Activated effector memory CD4-positive, alpha-beta T cell treated with anti-CD3 and anti-CD28 coated beads, Interleukin-2, amount 50 U/mL, for 16 hours (primary cell): ENCODE results near the gene PHF2.
A peak's percentile ranks its signal among the peaks of the same experiment; 100 is the strongest.

Source experiments
- DNase-seq: peaks from one replicate; pipeline ENCODE4 v3.0.0-alpha.2; 2020

PHF2 gene

DNA sequence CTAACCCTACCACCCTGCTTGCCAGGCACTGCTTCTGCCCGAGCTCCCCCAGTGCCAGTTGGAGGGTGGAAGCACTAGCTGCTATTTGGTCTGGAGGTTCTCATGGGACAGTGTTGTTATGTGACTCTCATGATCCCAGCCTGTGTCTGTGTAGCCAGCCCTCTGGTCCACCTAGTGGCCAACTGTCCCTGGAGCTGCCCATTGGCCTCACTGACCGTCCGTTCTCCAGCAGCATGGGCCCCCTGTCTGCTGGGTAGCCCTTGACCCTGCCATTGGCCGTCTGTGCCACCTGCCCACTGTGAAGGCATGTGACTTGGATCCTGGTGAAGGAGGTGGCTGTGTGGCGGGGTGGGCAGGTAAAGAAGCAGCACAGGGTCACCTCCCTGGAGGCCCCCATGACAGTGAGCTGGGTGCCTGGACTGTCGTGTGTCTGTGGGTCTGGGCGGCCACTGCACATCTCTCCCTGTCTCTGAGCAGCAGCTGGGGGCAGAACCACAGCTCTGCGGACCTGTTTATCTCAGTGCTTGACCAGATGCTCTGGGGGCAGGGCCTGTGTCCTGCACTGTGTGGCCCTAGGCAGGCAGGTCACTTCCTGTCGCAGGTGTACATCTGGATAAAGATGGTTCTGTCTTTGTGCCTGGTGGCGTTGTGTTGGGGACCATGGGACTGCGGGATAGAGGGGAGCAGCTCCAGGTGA lies 11.4 kb downstream of the PHF2 start:
- peak; percentile 50 for DNase-seq

DNA sequence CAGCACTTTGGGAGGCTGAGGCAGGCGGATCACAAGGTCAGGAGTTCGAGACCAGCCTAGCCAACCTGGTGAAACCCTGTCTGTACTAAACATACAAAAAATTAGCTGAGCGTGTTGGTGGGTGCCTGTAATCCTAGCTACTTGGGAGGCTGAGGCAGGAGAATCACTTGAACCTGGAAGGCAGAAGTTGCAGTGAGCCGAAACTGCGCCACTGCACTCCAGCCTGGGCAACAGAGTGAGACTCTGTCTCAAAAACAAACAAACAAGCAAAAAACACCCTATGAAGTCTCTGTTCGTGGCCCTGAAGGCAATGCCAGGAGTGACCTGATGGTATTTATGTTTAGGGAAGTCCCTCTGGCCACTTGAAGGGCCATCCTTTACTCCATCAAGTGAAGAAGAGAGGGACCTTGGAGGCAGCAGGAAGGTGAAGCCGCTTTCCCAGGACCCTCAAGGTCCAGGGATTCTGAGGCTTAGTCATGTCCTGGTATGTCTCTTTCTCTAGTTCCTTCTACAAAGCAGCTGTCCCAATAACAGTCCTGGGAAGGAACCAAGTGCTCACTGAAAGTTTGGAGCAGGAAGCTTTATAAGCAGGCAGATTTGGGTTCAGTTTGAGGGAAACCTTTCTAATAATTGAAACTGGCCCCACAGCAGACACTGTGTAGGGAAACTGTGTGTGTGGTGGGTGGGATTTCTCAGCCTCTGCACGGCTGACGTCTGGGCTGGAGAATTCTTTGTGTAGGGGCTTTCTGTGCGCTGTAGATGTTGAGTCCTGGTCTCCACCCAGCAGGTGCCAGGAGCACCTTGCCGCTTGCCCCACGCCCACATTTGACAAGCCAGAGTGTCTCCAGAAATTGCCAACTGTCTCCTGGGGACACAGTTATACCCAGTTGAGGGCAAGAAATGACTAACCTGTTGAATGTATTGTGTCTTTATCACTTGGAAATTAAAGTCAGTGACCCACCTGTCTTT lies 12.5 kb downstream of the PHF2 start:
- peak; percentile 52 for DNase-seq

GRCh38 chr9:93589688-93590087 lies 13.3 kb downstream of the PHF2 start:
- DNase-seq = peak; percentile 55

DNA sequence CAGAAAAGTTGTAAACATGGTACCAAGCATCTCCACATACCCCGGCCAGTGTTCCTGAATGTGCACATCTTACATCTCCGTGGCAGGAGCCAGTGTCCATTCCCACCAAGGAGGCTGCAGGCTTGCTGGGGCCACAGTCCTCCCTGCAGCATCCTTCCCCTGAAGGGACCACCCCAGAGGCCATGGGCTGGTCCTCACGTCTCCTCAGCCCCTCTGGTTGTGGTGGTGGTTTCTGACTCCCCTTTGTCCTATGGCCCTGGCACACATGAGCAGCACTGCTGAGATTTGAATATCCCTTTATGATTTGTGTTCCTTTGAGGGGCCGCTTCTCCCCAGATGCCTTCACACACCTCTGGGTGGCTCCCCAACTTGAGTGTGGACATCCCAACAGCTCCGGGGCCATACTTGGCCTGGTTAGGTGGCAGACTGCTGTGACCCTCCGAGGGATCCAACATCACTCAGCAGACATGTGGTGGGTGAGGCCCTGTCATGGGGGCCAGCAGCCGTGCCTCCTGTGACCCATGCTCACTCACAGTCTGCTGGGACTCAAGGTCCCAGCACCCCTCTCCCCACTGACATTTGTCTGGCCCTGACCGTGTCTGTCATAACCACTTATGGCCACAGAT lies 14.3 kb downstream of the PHF2 start:
- peak; percentile 48 for DNase-seq

GRCh38 chr9:93591301-93592007 lies 15.1 kb downstream of the PHF2 start:
- DNase-seq = peak; percentile 41

DNA sequence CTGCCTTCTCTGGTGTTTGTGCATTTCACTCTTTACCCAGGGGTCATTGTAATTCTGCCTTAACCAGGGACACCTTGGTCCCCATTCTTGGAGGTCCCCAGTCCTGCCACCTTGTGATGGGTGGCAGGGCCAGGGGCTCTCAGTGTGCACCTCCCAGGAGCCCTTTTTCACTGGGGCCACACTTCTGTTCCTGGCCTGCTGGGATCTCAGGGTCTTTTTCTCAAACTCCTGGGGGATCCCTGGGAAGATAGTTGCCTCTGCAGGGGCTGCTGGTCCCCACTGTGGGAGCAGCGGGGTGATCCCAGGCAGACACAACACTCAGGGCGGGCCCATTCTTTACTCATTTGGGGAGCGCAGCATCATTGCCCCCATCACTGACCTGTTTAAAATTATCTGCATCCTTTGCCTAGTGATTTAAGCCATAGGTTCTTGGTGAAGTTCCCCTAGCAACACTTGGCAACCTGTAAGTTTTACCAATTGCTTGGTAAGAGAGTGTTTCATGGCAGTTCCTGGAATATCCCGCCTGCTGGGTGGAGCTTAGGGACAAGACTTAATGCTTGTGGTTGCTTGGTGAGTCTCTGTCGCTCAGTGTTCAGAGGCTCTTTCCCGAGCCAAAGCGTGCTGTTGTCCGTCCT lies 15.7 kb downstream of the PHF2 start:
- DNase-seq = no peak

- DNase-seq = no peak
These were observed 16.2 kb downstream of the PHF2 start for GRCh38 chr9:93592643-93593021.

DNA sequence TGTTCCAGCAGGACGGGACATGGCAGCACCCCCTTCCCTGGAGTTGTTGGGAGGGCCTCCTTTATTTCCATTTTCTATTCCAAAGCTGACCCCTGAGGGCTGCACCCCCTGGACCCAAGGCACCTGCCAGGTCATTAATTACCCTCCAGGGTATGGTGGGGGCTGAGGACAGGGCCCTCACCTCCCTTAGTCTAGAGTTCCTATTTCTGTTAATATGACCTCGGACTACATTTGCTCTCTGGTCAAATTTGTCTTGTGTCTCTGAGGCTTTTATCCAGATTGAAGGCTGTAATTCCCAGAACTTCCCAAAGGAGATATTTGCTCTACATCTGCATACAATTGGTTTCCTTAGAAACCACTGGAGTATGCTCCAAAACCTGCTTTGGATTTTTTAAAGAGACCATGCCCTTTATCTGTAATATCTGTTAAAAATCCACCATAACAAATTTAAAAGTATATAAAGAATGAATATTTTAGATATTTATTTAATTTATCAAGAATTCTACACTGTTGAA lies 16.8 kb downstream of the PHF2 start:
- DNase-seq = no peak

- DNase-seq = no peak
These were observed 17.8 kb downstream of the PHF2 start for GRCh38 chr9:93594041-93594756.

DNA sequence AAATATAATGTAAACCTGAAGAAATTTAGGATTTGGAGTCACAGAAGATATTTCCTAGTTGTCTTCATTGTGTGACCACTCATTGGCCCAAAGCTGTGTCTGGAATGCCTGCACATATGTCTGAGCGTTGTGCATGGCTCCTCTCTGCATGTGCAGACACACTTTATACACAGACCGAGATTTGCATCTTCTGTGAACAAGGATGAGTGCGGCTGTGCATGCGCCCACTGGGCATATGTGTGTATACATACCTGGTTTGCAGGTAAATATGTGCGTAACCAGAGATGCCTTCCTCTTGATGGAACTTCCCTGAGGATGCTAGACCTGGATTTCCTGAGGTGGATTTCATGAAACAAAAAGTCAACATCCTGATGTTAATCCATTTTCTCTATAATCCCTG lies 19.1 kb downstream of the PHF2 start:
- no peak for DNase-seq

DNA sequence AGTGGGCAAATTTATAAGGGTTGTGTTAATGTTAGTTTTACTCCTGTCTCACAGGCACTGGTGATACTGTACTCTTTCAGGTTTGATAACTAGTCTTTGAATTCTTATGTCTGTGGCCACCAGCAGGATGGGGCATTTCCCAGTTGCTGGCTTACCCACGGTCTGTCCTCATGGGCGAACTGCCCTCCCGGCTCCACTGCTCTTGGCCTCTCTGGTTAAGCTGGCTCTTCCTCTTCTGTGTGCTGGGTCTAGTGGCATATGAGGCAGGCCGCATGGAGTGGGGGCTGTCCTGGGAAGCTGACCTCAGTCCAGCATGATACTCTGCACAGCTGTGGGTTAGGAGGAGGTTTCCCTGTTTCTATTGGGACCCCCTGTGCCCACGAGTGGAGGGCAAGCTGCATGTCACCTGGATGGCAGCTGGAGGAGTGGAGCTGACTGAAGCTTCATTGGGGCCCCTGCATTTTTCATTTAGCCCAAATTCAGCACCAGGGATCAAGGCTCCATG lies 19.5 kb downstream of the PHF2 start:
- no peak for DNase-seq

GRCh38 chr9:93596399-93596798 lies 20.0 kb downstream of the PHF2 start:
- peak; percentile 51 for DNase-seq

GRCh38 chr9:93597142-93597706 lies 20.8 kb downstream of the PHF2 start:
- peak; percentile 43 for DNase-seq

DNA sequence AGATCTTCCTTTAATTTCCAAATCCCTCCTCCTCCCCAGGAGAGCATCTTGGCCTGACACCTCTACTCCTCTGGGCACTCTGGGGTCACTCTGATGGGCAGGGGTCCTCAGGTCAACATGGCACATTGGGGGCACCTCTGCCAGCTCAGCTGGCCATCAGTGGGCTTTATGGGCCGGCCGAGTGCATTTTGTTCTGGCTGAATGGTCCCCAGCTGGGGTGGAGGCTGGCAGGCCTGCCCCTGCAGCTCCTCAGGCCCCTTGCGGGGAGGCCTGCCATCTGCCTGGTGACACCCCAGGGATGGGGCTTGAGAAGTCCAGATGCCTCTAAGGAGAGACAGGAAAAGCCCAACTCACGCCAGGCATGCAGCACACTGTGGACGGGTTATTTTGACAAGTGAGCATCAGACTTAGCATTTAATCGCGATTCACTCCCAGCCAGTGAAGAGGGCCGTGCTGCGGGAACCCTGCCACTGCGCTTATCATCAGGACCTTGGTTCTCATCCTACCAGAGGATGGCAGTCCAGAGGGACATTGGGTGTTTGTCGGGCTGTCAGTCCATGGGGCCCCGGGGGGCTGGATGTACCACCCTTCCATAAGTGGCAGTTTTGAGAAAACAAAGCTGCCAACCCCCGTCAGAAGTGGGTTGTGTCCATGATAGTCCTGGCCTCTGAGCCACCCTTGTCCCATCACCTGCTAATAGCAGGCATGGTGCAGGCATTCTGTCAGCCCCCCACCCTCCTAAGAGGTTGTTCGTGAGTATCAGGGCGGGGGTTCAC lies 21.7 kb downstream of the PHF2 start:
- peak; percentile 50 for DNase-seq

DNA sequence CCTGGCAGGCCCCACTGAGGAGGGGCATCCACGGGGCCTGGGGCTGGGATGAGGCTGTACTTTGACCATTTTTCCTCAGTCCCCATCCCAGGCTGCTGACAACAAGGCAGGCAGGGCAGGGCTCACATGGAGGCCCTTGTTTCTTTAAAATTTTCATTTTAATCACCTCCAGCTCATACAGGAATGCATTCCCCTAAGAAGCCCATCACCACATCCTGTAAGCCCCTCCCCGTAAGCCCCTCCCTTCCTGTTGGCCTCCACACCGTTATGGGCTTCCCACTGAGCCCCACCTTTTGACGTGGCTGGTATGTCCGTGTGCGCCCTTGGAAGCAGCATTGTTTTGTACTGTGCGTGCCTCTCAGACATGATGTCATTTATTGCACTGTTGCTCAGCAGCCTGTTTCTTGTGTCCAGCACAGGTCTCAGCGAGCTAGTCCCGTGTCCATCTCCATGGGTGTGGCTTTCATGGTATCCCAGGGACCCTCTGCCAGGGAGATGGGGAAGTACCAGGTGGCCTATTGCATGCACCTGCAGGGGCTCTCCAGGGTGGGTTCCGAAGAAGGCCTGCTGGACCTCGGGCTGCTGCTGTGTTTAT lies 22.4 kb downstream of the PHF2 start:
- peak; percentile 59 for DNase-seq

DNA sequence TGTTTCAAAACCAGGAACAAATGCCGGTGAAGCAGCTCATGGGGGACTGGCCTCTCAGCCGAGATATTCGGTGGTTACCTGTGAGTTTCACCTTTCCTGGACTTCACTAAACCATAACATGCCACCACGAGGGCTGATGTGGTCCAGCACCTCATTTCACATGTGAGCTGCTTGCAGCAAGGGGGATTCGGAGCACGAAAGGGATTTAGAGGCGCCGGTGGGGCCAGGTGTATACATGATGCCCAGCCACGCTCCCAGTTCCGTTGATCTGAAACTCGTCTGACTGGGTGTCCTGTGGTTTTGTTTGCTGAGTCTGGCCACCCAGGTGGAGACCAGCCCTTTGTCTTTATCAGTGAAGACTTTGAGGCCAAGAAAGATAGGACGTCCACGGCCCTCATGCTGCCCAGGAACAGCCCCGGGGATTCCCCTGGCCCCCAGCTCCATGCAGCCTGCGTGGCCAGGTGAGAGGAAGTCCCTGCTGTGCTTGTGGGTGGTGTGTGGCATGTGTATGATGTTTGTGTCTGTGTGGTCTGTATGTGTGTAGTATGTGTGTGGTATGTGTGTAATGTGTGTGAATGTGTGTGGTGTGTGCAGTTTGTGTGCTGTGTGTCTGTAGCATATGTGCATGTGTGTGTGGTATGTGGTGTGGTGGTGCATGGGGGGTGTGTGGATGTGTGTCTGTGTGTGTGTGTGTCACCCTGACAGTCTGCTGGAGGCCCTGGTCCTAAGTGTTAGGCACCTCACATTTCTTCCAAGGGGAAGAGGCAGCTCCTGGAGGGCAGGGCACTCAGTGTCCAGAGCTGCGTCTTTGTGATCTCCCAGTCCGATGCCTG lies 23.4 kb downstream of the PHF2 start:
- peak; percentile 61 for DNase-seq

DNA sequence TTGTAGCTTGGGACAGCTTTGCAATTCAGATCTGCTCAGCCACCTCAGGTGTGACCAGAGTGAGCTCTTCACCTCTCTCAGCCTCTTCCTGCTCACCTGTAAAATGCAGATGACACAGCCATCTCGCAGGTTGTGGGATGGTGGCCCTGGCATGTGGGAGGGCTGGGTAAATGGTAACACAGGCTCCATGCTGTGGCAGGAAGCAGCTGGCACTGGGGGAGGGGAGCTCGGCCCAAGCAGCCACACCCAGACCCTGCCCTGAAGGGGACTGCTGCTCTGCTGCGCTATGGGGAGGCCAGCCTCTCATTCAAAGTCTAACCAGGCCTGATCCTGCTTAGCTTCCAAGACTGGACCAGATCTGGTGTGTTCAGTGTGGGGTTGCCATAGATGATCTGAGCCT lies 24.1 kb downstream of the PHF2 start:
- peak; percentile 59 for DNase-seq

DNA sequence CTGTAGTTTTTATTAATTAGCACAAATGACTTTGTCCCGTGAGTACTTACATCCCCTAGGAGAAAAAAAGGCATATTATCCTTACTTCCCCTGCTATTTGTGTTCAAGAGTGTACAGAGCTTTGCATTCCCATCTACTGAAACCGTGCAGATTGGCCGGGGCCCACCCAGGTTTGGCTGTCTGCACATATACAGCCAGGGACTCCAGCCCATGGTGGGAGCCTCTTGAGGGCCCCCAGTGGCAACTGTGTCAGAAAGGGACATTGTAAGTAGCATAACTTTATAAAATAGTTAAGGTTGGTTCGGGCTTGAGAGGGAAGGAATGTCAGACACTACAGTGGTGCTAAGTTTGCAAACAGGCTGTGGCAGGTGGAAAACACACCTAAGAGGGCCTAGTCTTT lies 24.7 kb downstream of the PHF2 start:
- DNase-seq = peak; percentile 56

GRCh38 chr9:93601666-93602065 lies 25.3 kb downstream of the PHF2 start:
- DNase-seq = no peak
